UCSD-AML1 (cell line): Measurements from ENCODE around the gene PHLDB2.

Source experiments
- DNase-seq: peaks from one replicate; lab custom pipeline; 2025; ENCODE audit not compliant: unreplicated experiment; lab: John Stamatoyannopoulos, UW

The PHLDB2 gene

GRCh38 chr3:111923095-111923771, 64.2 kb downstream of the PHLDB2 start:
- no peak for DNase-seq

- no peak for DNase-seq
Measured at GRCh38 chr3:111923806-111924205, 64.7 kb downstream of the PHLDB2 start.

- DNase-seq = no peak
Measured at GRCh38 chr3:111924283-111924682, 65.2 kb downstream of the PHLDB2 start.

GRCh38 chr3:111926266-111926676, 67.2 kb downstream of the PHLDB2 start:
- no peak for DNase-seq

GRCh38 chr3:111928613-111929012, 69.5 kb downstream of the PHLDB2 start:
- DNase-seq = no peak

GRCh38 chr3:111929484-111929883, 70.4 kb downstream of the PHLDB2 start:
- DNase-seq = no peak

- no peak for DNase-seq
Measured at GRCh38 chr3:111932946-111933345, 73.9 kb downstream of the PHLDB2 start.

- DNase-seq = no peak
Measured at GRCh38 chr3:111936191-111936841, 77.3 kb downstream of the PHLDB2 start.

GRCh38 chr3:111936967-111937366, 77.9 kb downstream of the PHLDB2 start:
- no peak for DNase-seq

- DNase-seq = no peak
Measured at GRCh38 chr3:111937871-111938270, 78.8 kb downstream of the PHLDB2 start.

GRCh38 chr3:111939873-111940272, 80.8 kb downstream of the PHLDB2 start:
- no peak for DNase-seq

- no peak for DNase-seq
Measured at GRCh38 chr3:111943533-111943932, 84.5 kb downstream of the PHLDB2 start.

- no peak for DNase-seq
Measured at GRCh38 chr3:111944372-111944771, 85.3 kb downstream of the PHLDB2 start.

GRCh38 chr3:111947231-111947630, 88.2 kb downstream of the PHLDB2 start:
- DNase-seq = no peak

- DNase-seq = no peak
Measured at GRCh38 chr3:111948786-111949185, 89.7 kb downstream of the PHLDB2 start.

- no peak for DNase-seq
Measured at GRCh38 chr3:111949712-111950111, 90.6 kb downstream of the PHLDB2 start.

GRCh38 chr3:111951032-111951431, 92.0 kb downstream of the PHLDB2 start:
- no peak for DNase-seq

GRCh38 chr3:111952086-111952485, 93.0 kb downstream of the PHLDB2 start:
- no peak for DNase-seq

- DNase-seq = no peak
Measured at GRCh38 chr3:111952866-111953450, 93.9 kb downstream of the PHLDB2 start.

- no peak for DNase-seq
Measured at GRCh38 chr3:111954228-111954990, 95.3 kb downstream of the PHLDB2 start.

GRCh38 chr3:111955876-111956275, 96.8 kb downstream of the PHLDB2 start:
- DNase-seq = no peak

GRCh38 chr3:111956449-111956848, 97.4 kb downstream of the PHLDB2 start:
- no peak for DNase-seq
